ENCODE results near the gene DLG2.

GRCh38 chr11:83785942-83786341 is 1841.2 kb downstream of the DLG2 start:
- no peak for TF ChIP-seq POLR2A (IDR thresholded peaks at IDR 0.05)
- no peak for TF ChIP-seq CTCF (IDR thresholded peaks at IDR 0.05 in 4 of 5, conservative IDR thresholded peaks at IDR 0.05 in 1 of 5)
